GM03348 (cell line): ENCODE measurements around the gene PLK2.

Source experiments
- DNase-seq: peaks from one replicate; pipeline ENCODE4 v3.0.0; 2012; ENCODE audit warnings: low spot score

The PLK2 gene

GRCh38 chr5:58450018-58450417 lies 9.9 kb downstream of the PLK2 start:
- no peak for DNase-seq

GRCh38 chr5:58447226-58447625 lies 12.7 kb downstream of the PLK2 start:
- DNase-seq = peak; percentile 51

GRCh38 chr5:58446024-58446423 lies 13.9 kb downstream of the PLK2 start:
- DNase-seq = no peak

- DNase-seq = no peak
Observed at GRCh38 chr5:58444805-58445204, 15.1 kb downstream of the PLK2 start.

DNA sequence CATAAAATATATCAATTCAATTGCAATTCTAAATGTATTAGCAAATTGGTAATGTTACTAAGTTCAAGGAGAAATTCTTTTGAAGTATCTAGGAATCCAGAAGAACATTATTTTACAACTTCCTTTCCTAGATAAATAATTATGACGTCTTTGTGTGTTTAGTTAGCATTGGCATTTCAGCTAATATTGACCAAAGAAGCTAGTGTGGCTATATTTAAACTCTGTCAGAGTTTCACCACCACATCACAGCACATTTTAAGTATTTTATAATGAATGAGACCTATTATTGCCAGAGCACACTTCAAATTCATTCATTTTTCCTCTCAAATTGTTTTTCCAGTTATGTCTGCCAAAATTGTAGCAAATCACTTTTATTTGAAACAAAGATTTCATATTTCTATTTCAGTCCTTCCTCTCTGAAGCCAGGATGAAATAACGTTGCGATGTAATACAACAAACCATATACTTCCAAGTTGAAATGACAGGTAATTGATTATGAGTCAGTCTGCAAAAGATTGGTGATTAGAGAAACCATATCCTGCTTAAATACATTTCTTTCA lies 18.9 kb downstream of the PLK2 start:
- DNase-seq = no peak

DNA sequence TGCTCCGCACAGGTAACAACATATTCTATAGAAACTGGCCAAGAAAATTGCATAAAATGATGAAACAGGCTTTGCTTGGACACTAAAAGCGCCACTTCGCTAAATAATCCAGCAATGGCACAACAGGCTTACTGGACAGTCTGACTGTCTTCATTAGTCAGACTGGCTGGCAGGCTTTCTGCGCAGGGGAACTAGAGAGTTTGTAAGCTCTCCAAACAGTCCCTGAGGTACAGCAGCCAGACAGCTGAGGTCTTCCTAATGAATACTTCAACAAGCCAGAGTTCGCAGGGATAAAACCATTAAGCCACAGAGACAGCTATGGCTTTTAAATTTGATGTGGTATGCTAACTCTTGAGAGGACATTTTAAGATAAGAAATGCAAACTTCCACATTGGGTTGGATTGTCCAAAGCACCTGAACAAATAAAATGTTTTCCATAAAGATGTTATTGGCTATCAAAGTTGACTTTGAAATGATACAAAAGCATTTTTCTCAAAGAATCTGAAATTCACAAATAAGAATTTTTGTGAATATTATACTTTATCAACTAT lies 20.7 kb downstream of the PLK2 start:
- no peak for DNase-seq

DNA sequence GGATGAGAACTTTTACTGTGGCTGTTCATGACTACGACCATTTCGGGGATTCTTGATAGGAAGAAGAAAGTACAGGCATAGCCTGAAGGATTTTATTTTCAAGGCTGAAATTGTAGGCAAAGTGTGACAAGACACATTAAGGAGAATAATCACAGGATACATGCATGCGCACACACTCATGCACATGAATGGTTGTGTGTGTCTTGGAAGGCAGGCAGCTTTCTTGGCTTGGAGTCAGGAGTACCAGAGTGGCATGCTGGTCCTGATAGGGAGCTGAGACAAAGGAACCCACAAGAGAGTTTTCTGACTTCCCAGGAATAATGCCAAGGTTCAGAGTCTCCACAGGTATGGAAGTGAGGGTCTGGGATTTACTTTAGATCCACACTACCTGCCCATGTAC lies 22.2 kb downstream of the PLK2 start:
- no peak for DNase-seq

DNA sequence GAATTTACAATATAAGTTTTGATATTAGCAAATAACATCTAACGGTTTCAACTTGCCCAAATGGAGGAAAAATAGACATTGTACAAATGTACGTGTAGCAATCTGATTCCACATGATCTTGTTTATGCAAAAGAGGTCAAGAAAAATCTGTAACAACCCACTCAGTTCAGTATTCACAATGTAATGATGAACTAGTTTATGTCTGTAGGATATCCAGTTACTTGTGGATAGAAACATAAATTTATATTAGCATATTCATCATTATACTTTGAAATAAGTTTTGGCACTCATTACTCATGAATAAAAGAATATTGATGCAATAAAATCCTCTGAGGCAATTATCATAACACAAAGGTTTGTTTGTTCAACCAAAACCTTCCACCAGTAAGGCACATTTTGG lies 28.1 kb downstream of the PLK2 start:
- DNase-seq = no peak

DNA sequence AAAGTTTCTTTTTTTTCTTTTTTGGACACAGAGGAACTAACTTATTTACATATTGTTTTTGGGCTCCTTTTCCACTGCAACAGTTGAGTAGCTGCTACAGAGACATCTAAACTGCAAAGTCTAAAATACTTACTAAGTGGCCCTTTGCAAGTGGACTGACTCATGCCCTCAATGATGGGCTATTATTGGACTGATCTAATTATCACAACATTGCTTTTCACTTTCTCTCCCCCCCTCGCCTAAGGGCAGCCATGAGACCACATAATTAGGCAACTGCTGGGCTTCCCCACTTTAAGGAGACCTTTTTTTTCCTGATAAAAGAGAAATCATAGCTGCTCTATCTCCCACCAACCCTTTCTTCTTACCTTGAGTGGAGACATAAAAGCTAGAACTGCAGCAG lies 47.0 kb downstream of the PLK2 start:
- no peak for DNase-seq

GRCh38 chr5:58412081-58412480 lies 47.8 kb downstream of the PLK2 start:
- no peak for DNase-seq

- DNase-seq = no peak
Observed at GRCh38 chr5:58411372-58411771, 48.5 kb downstream of the PLK2 start.

GRCh38 chr5:58410441-58410840 lies 49.4 kb downstream of the PLK2 start:
- DNase-seq = peak; percentile 71

DNA sequence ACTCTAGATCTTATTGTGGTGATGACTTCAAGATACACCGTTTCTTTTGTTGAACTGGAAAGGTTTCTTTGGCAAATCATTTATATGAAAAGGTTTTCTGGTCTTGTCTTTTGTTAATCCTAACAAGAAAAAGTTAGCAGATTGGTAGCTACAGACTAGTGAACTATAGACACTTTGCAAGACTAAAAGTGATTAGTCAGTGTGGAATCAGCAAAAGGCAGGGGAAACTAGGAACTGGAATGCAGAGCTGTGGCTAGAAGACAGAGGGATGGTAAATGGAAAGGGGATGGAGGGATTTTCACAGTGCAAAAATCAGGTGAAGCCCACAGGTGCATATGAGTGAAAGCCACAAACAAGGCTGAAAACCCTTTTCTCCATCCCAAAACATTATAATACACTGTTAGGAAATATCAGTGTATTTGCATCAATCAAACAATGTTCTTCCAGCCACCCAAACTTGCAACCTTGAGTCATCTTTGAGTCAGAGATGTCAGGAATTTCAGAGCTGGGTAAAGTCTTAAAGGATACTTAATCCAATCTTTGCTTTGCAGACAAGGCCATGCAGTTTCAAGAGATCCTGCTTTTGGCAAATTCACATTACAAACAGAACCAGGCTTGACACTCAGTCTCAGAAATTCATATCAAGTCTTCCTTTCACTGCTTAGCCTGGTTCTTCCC lies 52.7 kb downstream of the PLK2 start:
- DNase-seq = peak; percentile 57

- DNase-seq = no peak
Observed at GRCh38 chr5:58406394-58406793, 53.5 kb downstream of the PLK2 start.

- no peak for DNase-seq
Observed at GRCh38 chr5:58405175-58405574, 54.7 kb downstream of the PLK2 start.

- no peak for DNase-seq
Observed at GRCh38 chr5:58404734-58405133, 55.2 kb downstream of the PLK2 start.
